ENCODE results near the gene P4HB.

DNA sequence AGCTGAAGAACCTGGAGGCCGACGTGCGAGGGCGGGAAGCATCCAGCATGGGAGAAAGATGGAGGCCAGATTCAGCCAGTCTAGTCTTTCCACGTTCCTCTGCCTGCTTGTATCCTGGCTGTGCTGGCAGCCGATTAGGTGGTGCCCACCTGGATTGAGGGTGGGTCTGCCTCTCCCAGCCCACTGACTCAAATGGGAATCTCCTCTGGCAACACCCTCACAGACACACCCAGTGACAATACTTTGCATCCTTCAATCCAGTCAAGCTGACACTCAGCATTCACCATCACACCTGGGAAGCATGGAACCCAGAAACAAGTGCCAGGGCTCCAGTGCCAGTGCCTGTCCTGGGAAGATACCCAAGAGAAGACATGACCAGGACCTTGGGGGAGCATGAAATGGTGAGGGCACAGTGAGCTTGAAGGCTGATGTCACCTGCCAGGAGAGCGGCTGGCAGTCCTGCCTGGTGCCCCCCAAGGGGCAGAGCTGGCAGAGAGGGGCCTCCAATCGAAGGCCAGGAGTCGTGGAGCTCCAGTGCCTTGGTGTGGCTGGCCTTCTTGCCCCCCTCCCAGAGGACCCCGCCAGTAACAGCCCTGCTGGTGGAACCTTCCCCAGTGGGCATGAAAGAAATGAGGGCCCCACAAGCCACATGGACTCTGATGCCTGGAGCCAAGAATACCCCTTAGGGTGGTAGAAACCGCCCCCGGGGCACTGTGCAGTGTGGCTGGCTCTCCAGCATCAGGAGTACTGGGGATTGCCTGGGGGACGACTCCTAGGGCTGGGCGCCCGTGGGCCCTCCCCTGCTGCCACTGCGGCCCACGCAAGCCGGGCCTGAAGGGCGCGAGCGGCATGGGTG lies 41.1 kb upstream of the P4HB start:
- TF ChIP-seq, protein P1, sequence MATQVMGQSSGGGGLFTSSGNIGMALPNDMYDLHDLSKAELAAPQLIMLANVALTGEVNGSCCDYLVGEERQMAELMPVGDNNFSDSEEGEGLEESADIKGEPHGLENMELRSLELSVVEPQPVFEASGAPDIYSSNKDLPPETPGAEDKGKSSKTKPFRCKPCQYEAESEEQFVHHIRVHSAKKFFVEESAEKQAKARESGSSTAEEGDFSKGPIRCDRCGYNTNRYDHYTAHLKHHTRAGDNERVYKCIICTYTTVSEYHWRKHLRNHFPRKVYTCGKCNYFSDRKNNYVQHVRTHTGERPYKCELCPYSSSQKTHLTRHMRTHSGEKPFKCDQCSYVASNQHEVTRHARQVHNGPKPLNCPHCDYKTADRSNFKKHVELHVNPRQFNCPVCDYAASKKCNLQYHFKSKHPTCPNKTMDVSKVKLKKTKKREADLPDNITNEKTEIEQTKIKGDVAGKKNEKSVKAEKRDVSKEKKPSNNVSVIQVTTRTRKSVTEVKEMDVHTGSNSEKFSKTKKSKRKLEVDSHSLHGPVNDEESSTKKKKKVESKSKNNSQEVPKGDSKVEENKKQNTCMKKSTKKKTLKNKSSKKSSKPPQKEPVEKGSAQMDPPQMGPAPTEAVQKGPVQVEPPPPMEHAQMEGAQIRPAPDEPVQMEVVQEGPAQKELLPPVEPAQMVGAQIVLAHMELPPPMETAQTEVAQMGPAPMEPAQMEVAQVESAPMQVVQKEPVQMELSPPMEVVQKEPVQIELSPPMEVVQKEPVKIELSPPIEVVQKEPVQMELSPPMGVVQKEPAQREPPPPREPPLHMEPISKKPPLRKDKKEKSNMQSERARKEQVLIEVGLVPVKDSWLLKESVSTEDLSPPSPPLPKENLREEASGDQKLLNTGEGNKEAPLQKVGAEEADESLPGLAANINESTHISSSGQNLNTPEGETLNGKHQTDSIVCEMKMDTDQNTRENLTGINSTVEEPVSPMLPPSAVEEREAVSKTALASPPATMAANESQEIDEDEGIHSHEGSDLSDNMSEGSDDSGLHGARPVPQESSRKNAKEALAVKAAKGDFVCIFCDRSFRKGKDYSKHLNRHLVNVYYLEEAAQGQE (IDR thresholded peaks at IDR 0.05; ENCODE audit: unreplicated experiment), result no peak
- TF ChIP-seq, protein P2, sequence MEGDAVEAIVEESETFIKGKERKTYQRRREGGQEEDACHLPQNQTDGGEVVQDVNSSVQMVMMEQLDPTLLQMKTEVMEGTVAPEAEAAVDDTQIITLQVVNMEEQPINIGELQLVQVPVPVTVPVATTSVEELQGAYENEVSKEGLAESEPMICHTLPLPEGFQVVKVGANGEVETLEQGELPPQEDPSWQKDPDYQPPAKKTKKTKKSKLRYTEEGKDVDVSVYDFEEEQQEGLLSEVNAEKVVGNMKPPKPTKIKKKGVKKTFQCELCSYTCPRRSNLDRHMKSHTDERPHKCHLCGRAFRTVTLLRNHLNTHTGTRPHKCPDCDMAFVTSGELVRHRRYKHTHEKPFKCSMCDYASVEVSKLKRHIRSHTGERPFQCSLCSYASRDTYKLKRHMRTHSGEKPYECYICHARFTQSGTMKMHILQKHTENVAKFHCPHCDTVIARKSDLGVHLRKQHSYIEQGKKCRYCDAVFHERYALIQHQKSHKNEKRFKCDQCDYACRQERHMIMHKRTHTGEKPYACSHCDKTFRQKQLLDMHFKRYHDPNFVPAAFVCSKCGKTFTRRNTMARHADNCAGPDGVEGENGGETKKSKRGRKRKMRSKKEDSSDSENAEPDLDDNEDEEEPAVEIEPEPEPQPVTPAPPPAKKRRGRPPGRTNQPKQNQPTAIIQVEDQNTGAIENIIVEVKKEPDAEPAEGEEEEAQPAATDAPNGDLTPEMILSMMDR (conservative IDR thresholded peaks at IDR 0.05; ENCODE audit: low read depth in 2 of 2), result no peak
- TF ChIP-seq ZNF331 (CRISPR knock-in tag; IDR thresholded peaks at IDR 0.05; ENCODE audit: low read depth) (no peak), POLR2AphosphoS5 (IDR thresholded peaks at IDR 0.05; ENCODE audit: low read depth) (no peak), EZH2 (IDR thresholded peaks at IDR 0.05; ENCODE audit: low read depth, unreplicated experiment) (no peak)
- TF ChIP-seq, protein P3, sequence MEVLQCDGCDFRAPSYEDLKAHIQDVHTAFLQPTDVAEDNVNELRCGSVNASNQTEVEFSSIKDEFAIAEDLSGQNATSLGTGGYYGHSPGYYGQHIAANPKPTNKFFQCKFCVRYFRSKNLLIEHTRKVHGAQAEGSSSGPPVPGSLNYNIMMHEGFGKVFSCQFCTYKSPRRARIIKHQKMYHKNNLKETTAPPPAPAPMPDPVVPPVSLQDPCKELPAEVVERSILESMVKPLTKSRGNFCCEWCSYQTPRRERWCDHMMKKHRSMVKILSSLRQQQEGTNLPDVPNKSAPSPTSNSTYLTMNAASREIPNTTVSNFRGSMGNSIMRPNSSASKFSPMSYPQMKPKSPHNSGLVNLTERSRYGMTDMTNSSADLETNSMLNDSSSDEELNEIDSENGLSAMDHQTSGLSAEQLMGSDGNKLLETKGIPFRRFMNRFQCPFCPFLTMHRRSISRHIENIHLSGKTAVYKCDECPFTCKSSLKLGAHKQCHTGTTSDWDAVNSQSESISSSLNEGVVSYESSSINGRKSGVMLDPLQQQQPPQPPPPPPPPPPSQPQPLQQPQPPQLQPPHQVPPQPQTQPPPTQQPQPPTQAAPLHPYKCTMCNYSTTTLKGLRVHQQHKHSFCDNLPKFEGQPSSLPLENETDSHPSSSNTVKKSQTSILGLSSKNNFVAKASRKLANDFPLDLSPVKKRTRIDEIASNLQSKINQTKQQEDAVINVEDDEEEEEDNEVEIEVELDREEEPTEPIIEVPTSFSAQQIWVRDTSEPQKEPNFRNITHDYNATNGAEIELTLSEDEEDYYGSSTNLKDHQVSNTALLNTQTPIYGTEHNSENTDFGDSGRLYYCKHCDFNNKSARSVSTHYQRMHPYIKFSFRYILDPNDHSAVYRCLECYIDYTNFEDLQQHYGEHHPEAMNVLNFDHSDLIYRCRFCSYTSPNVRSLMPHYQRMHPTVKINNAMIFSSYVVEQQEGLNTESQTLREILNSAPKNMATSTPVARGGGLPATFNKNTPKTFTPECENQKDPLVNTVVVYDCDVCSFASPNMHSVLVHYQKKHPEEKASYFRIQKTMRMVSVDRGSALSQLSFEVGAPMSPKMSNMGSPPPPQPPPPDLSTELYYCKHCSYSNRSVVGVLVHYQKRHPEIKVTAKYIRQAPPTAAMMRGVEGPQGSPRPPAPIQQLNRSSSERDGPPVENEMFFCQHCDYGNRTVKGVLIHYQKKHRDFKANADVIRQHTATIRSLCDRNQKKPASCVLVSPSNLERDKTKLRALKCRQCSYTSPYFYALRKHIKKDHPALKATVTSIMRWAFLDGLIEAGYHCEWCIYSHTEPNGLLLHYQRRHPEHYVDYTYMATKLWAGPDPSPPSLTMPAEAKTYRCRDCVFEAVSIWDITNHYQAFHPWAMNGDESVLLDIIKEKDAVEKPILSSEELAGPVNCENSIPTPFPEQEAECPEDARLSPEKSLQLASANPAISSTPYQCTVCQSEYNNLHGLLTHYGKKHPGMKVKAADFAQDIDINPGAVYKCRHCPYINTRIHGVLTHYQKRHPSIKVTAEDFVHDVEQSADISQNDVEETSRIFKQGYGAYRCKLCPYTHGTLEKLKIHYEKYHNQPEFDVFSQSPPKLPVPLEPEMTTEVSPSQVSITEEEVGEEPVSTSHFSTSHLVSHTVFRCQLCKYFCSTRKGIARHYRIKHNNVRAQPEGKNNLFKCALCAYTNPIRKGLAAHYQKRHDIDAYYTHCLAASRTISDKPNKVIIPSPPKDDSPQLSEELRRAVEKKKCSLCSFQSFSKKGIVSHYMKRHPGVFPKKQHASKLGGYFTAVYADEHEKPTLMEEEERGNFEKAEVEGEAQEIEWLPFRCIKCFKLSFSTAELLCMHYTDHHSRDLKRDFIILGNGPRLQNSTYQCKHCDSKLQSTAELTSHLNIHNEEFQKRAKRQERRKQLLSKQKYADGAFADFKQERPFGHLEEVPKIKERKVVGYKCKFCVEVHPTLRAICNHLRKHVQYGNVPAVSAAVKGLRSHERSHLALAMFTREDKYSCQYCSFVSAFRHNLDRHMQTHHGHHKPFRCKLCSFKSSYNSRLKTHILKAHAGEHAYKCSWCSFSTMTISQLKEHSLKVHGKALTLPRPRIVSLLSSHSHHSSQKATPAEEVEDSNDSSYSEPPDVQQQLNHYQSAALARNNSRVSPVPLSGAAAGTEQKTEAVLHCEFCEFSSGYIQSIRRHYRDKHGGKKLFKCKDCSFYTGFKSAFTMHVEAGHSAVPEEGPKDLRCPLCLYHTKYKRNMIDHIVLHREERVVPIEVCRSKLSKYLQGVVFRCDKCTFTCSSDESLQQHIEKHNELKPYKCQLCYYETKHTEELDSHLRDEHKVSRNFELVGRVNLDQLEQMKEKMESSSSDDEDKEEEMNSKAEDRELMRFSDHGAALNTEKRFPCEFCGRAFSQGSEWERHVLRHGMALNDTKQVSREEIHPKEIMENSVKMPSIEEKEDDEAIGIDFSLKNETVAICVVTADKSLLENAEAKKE (CRISPR knock-in tag; IDR thresholded peaks at IDR 0.05), result no peak

All from GM23338 (cell line).